HuH-7 (cell line): Measurements from ENCODE around the gene PHLDA3.

Source experiments
- DNase-seq: peaks from one replicate; pipeline ENCODE4 v3.0.0; 2011; ENCODE audit warnings: low spot score

The PHLDA3 gene

DNA sequence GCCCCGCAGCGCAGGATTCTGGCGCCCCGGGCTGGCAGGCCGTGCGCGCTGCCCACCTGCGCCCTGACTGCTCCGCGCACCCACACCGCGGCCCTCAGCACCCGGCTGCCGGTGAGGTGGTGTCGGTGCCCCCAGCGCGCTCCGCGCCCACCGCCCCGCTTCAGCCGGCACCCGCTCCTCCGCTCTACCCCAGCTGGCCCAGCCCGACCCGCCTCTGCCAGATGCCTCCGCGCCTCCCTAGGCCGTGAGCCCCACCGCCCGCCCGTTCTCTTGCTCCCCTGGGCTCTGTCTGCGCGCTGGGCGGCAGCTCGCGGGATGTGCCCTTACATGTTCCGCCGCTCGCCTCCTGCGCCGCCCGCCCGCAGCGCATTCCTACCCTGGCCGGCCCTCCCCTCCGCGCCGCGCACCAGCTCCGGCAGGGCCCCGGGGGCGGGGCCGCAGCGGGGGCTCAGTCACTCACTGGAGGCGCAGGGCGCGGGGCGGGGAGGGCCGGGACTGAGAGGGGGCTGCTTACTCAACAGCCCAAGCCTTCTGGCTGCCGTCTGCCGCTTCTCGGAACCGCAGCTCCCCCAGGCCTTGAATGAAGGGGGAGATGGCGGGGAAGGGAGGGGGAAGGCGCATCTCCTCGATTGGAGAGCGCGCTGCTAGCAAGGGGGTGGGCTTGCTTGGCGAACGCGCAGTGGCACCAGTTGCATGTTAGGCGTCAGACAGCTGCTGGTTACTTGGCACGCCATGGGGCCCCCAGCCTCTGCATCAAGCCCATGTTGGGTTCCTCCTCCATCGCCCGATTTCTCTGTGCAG is at the start of gene PHLDA3:
Gene PHLDA3, minus strand, starts transcription at position 345 of the 801 bp plus-strand sequence. CDS start 402 bp downstream, outside the sequence.
- no peak for DNase-seq

DNA sequence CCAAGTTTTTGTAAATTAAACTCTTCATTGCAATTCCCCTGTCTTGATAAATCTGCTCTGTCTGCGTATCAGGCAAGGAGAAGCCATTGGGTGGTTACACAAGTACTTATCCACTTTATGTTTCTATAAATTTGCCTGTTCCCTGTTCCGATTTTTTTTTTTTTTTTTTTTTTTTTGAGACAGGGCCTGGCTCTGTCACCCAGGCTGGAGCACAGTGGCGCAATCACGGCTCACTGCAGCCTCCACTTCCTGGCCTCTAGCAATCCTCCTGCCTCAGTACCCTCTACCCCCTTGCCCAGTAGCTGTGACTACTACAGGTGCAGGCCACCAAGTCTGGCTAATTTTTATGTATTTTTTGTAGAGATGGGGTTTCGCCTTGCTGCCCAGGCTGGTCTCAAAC is 49.1 kb upstream of the PHLDA3 start:
- DNase-seq: no peak

DNA sequence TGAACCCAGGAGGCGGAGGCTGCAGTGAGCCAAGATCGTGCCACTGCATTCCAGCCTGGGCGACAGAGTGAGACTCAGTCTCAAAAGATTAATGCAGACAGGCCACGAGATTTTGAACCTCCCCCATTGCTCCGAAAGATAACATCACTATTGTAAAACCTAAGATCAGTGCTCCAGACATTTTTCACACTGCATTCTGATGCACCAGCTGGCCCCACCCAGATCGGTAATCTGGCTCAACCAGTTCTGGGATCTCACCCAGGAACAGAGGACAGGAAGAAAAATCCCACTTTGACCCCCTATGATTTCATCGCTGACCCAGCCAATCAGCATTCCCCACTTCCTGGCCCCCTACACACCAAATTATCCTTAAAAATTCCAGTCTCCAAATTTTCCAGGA is 48.6 kb upstream of the PHLDA3 start:
- DNase-seq: no peak

DNA sequence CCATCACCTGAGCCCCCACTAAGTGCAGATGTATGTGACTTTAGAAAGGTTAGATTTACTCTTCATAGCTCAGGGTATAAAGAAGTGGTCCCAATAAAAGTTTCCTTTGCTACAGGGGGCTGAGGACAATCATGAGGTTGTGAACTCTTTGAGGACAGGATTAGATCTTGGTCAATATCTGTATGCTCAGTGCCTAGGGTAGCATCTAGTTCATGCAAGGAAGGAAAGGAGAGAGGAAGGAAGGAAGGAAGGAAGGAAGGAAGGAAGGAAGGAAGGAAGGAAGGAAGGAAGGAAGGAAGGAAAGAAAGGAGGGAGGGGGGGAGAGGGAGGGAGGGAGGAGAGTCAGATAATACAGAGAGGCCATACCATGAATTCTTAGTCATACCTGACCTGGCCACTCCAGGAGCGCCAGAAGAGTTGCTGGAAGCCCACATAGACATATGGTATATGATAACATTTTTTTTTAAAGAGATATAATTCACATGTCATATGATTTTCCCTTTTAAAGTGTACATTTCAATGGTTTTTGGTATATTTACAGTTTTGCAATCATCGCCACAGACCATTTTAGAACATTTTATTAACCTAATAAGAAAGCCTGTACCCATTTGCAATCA is 47.6 kb upstream of the PHLDA3 start:
- no peak for DNase-seq

DNA sequence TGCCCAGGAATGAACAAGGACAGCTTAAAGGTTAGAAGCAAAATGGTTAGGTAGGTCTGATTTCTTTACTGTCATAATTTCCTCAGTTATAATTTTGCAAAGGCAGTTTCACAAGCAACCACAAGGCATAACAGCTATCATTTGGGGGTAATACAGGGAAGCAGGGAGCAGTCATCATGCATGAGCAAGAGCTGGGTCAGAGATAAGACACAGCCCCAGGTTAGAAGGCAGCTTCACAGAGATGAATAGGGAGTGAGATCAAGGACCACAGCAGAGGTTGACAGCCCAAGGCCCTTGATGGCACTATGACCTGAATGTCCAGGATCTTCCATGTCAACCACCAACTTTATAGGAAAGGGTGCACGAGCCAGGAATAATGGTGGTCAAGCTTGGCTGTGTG is 46.9 kb upstream of the PHLDA3 start:
- no peak for DNase-seq

DNA sequence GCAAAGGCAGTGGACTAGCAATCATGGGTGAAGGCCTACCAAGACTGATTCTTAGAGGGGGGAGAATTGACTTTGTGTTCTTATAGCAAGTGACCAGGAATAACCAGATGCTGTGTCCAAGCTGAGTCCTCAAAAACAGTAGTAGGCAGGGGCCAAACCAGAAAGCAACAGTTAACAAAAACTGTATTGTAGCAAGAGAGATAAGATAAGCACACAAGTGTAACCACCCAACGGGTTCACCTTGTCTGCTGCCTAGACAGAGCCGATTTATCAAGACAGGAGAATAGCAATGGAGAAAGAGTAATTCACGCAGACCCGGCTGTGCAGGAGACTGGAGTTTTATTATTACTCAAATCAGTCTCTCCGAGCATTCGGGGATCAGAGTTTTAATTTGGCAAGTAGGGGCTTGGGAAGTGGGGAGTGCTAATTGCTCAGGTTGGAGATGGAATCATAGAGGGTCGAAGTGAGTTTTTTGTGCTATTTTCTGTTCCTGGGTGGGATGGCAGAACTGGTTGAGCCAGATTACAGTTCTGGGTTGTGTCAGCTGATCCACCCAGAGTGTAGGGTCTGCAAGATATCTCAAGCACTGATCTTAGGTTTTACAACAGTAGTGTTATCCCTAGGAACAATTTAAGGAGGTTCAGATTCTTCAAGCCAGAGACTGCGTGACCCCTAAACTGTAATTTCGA is 46.2 kb upstream of the PHLDA3 start:
- DNase-seq: no peak

DNA sequence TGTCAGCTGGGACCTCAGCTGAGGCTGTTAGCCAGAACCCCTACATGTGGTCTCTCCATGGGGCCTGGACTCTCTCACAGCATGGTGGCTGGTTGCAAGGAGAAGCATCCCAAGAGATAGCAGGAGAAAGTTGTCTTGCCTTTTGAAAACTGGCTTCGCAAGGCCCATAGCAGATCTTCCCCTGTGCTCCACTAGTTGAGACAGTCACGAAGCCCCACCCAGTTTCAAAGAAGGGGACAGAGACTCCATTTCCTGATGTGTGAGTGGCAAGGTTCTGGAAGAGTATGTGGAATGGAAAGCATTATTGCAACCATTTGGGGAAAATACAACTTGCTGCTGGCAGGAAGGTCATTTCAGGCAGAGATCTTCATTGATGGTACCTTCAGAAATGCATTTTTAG is 45.5 kb upstream of the PHLDA3 start:
- no peak for DNase-seq

DNA sequence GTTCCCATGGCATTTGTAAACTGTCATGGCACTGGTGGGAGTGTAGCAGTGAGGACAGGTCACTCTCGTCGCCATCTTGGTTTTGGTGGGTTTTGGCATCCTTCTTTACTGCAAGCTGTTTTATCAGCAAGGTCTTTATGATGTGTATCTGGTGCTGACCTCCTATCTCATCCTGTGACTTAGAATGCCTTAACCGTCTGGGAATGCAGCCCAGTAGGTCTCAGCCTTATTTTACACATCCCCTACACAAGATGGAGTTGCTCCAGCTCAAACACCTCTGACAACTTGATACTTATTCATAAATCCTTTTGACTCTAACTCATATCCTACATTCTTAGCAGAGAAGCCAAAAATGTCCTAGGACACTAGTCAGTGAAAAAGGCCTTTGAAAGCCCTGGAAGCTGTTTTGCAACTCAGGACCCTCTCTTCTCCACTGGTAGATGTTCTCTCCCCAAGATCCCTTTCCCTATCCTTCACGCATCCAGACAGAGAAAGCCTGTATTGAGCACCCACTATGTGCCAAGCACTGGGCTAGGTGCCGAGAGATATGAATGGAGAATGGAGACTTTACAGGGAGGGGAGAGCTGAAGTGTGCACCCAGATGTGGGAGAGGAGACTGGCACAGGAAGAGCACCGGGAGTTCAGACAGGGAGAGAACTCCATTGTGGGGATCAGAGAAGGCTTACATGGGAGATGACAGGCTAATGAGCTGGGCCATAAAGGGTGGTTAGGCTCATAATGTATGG is 44.7 kb upstream of the PHLDA3 start:
- no peak for DNase-seq

DNA sequence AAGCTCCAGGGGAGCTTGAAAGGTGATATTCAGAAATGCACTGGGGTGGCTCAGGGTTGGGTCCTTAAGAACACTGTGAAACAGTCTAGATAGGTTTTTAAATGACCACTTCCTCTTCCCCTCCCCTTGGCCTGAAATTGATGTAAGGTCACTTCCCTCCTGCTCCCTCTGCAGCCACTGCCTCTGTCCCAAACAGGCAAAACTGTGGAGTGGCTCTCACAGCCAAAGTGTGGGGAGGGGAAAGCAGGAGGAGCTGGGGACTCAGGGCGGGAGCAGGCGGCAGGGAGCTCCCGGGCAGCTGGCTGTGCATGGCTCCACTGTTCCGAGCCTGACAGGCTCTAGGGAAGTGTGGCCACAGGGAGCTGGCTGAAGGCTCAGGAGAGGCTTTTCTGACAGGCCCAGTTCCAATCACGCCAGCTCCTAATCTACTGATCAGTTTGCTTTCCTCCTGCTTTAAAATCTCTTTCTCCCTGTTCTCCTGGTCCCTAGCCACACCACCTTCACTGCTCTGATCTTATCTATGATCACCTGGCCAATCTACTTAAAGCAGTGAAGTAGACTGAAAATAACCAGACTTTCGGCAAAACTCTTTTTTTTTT is 43.1 kb upstream of the PHLDA3 start:
- no peak for DNase-seq

DNA sequence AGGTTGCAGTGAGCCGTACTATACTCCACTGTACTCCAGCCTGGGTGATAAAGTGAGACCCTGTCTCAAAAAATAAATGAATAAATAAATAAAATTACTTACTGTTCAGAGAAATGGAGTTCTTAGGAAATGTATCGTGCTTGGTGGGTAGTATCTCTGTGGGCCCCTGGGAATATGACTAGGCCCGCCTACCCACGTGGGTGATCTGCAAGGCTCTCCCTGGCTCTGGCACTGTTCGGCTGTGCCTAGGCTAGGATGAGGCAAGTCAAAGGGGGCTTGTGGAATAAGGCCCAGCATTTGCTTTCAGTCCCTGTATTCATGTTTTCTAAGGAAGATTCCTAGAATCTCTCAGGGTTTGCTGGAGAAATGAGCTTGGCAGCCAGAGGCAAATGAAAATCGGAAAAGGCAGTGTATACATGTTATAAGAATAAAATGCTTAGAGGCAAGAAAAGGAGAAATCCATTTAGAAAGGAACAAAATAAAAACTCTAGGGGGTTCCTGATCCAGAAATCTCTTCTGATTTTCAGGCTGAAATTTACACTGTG is 42.5 kb upstream of the PHLDA3 start:
- no peak for DNase-seq

DNA sequence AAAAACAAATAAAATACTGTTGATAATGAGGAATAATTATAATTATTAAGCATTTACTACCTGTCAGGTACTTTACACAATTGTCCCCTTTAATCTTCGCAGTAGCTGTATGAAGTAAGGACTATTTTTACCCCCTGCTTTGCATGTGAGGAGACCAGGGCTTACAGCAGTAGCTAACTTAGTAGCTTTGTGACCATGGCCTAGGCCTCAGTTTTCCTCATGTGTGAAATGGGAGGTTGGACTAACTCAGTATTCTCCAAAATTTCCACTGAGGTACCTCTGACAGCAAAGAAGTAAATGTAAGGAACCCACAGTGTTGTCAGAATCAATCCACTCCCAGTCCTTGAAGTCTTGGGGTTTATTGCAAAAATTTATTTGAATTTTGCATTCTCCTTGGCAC is 41.7 kb upstream of the PHLDA3 start:
- DNase-seq: no peak

DNA sequence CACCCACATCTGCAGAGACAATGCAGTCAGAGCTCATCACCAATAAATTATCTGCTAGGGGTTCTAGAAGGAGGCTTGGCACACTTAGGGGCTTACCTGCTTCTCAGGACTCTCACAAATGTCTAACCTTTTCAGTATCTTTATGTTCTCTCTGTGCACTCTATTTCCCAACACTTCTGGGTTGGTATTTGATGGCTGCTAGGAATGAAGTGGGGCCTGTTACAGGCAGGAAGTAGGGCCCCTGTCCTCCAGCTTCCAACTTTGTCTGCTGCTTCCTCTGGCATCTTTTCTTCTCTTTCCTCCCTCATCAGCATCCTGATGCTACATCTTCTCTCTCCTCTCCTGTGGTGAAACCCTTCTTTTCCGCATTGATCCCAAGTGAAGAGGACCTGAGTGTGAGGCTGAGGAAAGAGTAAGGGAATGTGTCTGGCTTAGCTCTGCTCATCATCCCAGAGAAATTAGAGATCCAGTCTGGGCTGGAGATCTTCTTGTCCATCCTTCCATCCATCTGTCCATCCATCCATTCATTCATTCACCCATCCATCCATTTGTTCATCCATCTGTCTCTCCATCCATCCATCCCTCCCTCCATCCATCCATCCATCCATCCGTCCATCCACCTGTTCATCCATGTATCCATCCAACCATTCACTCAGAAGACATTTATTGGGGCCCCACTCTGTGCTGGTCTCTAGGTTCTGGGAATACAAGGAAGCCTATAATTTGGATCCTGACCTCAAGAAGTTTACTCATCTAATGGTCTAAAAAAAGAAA is 40.8 kb upstream of the PHLDA3 start:
- no peak for DNase-seq

DNA sequence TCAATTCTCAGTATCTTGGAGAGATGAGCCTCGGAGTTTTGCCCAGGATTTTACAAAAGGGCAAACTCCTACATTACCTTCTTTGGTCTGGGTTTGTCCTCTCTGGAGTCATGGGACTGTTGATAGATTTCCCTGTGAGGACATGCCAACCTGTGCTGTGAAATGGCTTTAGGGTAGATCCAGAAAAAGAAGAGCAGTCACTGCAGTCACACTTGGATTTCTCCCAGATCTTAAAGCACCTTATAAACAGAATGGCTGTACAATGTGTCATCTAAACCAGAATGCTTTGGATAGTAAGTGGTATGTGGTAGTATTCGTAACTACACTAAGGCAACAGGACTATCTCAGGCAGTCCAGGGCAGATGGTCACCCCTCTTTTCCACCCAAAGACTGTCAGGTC is 39.8 kb upstream of the PHLDA3 start:
- DNase-seq: no peak

DNA sequence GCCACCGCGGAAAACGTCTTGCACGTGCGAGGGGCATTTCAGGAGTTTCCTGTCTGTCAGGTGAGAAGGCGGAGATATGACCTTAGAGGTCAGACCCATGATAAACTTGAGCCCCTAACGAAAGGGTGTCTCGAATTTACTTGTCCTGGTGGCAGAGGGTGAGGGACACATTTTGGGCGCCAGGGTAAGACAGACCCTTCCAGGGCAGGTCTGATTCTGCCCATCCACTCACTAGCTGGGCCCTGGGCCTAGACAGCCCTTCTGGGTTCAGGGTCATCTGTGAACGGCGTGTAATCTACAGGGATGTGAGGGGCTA is 38.3 kb upstream of the PHLDA3 start:
- DNase-seq: no peak

DNA sequence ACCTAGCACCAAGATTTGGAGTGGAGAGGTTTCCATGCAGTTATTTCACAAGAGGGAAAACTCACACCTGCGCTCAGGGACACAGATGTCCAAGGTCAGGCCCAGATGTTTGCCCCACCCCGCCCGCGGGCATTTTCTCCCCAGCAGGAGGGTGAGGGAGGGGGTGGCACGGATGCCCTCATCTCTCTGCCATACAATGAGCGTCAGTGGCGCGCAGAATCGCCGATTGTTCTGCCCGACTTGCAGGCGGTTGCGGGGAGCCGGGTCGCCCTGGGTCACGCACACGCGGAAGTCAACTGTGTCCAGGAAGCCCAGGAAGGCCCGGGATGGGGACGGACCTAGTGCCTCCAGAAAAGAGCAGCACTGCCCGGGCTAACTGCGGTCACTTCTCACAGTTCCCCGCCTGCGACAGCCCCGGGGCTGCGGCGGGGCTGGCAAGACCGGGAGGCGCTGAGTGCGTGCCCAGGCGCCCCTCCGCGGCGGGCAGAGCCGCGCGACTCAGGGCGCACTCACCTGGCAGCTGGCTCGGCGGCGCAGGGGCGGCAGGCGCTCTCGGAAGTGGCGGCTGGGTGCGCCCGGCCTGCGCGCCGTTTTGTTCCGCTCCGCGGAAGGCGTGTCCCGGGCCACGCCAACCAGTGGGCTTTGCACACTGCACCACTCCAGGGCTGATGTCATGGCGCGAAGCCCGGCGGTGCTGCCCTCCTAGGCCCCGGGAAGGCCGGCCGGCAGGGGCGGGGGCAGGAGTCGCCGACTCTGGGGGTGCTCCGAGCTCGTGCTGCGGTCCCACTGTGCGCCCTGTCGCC is 37.8 kb upstream of the PHLDA3 start, which contains the start of gene CSRP1:
Gene CSRP1, minus strand, starts transcription at position 567 of the 803 bp plus-strand sequence. CDS start 10,820 bp downstream, outside the sequence.
- DNase-seq: peak; percentile 84

DNA sequence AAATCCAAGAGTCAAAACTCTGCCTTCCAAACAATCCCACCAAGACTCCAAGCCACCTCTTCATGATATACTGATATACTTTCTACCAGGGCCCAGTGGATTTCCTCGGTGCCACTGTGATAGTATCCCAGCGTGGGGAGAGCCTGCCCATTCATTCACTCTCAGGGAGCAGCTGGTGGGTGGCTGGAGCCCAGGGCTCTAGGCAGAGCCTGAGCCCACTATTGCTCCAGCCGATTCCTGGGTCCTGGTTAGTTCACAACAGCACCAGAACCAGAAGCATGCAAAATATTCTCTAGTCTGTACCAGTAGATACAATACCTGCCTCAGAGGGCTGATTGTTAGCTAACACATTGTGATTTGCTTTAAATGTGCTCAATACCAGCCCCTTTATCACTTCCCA is 37.1 kb upstream of the PHLDA3 start:
- no peak for DNase-seq

DNA sequence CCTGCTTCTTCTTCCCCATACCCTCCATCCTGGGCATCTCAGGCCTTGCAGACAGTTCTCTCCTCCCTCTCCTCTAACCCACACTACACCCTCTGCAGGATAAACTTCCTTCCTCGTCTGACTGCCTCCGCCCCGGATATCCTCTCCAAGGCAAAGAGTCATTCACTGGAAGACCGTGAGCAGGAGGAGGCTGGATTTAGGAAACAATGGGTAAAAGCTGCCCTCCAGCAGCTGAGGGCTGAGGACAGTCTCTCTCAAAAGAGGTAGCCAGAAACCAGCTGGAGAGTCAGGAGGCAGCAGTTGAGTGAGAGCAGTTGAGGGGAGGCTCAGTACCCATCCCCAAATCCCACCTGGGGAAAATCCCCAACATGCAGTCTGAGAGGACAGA is 36.5 kb upstream of the PHLDA3 start:
- no peak for DNase-seq

DNA sequence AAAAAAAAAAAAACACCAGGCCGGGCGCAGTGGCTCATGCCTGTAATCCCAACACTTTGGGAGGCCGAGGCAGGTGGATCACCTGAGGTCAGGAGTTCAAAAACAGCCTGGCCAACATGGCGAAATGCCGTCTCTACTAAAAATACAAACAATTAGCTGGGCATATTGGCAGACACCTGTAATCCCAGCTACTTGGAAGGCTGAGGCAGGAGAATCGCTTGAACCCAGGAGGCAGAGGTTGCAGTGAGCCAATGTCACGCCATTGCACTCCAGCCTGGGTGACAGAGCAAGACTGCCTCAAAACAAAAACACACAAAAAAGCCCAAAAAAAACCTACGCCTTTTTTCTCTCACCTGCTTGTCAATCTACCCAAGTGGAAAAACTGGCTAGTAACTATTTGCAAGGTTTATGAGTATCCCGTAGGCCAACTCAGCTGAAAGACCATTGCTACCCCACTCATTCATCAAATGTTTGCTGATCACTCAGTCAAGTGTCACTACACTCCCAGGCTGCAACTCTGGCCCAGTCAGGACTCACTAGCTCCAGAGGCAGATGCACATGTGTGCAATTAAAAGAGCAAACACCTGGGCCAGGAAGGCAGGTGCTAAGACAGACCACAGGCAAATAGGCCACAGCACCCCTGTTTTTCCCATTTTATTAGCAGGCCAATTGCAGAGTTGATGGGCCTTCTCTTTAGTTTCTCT is 36.0 kb upstream of the PHLDA3 start:
- DNase-seq: no peak

DNA sequence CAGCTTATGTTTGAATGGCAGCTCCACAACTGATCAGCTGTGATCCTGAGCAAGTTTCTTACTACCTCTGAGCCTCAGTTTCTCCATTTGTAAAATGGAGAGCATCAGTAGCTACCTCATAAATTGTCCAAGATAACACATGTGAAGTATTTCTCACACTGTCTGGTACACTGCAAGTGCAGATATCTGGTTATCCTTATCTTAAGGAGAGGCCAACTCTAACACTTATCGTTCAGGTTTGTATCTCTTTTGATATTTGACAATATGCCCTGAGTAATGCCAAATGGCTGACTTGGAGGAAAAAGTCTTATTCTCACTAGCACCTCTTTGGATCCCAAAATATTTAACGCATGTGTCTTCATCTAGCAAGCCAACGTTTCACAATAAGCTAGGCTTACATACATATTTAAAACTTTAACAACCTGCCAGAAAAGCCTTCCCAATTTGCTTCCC is 35.2 kb upstream of the PHLDA3 start:
- no peak for DNase-seq
